ENCODE measurements around the gene SEMA4B. TPM values are rescaled to one million over a fixed set of nuclear protein-coding genes. Genes with fewer than 3 reads are reported as not detected.

The SEMA4B gene, protein sequence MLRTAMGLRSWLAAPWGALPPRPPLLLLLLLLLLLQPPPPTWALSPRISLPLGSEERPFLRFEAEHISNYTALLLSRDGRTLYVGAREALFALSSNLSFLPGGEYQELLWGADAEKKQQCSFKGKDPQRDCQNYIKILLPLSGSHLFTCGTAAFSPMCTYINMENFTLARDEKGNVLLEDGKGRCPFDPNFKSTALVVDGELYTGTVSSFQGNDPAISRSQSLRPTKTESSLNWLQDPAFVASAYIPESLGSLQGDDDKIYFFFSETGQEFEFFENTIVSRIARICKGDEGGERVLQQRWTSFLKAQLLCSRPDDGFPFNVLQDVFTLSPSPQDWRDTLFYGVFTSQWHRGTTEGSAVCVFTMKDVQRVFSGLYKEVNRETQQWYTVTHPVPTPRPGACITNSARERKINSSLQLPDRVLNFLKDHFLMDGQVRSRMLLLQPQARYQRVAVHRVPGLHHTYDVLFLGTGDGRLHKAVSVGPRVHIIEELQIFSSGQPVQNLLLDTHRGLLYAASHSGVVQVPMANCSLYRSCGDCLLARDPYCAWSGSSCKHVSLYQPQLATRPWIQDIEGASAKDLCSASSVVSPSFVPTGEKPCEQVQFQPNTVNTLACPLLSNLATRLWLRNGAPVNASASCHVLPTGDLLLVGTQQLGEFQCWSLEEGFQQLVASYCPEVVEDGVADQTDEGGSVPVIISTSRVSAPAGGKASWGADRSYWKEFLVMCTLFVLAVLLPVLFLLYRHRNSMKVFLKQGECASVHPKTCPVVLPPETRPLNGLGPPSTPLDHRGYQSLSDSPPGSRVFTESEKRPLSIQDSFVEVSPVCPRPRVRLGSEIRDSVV
- total RNA-seq, result 10 to 100 TPM; 26.9 to 38.4 TPM

DNA sequence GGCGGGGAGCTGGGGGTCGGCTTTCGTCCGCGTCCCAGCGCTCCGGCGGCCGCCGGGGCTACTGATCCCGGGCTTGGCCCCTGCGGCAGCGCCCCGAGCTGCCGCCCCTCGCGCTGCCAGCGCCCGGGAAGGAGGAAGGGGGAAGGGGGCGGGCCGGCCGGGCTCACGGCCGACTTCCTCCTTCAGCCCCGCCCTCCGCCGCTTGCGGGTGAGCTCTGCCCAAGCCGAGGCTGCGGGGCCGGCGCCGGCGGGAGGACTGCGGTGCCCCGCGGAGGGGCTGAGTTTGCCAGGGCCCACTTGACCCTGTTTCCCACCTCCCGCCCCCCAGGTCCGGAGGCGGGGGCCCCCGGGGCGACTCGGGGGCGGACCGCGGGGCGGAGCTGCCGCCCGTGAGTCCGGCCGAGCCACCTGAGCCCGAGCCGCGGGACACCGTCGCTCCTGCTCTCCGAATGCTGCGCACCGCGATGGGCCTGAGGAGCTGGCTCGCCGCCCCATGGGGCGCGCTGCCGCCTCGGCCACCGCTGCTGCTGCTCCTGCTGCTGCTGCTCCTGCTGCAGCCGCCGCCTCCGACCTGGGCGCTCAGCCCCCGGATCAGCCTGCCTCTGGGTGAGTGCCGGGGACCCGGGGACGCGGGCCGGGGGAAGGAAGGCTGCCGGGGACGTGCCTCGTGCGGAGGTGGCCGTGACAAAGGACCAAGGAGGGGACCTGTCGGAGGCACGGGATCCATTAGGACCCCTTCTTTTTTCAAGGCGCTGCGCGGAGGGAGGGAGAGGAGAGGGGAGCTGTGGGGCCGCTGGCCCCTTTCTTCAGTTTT is at the start of gene SEMA4B:
SEMA4B (plus strand) TSS at position 201 of the 814 bp plus-strand sequence; CDS start at position 450, 249 bp downstream.
- H3K36me3 ChIP-seq, result no peaks in the 10 kb centered on the region
- no peak for DNase-seq (ENCODE audit: low spot score)
- peak within 1 kb of the TSS; percentile 1 to 2 for H3K27ac ChIP-seq
- no peaks in the 10 kb centered on the region for H3K9me3 ChIP-seq
- peak within 1 kb of the TSS; percentile 85 for H3K4me3 ChIP-seq
- peaks cover 8 to 35% of the 10 kb centered on the region in 2 donors for H3K4me1 ChIP-seq (ENCODE audit: control insufficient read depth in 1 of 2, low read depth in 2 of 2)
- TF ChIP-seq, protein P1, sequence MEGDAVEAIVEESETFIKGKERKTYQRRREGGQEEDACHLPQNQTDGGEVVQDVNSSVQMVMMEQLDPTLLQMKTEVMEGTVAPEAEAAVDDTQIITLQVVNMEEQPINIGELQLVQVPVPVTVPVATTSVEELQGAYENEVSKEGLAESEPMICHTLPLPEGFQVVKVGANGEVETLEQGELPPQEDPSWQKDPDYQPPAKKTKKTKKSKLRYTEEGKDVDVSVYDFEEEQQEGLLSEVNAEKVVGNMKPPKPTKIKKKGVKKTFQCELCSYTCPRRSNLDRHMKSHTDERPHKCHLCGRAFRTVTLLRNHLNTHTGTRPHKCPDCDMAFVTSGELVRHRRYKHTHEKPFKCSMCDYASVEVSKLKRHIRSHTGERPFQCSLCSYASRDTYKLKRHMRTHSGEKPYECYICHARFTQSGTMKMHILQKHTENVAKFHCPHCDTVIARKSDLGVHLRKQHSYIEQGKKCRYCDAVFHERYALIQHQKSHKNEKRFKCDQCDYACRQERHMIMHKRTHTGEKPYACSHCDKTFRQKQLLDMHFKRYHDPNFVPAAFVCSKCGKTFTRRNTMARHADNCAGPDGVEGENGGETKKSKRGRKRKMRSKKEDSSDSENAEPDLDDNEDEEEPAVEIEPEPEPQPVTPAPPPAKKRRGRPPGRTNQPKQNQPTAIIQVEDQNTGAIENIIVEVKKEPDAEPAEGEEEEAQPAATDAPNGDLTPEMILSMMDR (IDR thresholded peaks at IDR 0.05), result no peak
- peak; percentile 38 for ATAC-seq (ENCODE audit: insufficient number of reproducible peaks, low FRiP score, low read depth)
- no peaks in the 10 kb centered on the region for H3K27me3 ChIP-seq (replicated peaks; ENCODE audit: insufficient read depth)

DNA sequence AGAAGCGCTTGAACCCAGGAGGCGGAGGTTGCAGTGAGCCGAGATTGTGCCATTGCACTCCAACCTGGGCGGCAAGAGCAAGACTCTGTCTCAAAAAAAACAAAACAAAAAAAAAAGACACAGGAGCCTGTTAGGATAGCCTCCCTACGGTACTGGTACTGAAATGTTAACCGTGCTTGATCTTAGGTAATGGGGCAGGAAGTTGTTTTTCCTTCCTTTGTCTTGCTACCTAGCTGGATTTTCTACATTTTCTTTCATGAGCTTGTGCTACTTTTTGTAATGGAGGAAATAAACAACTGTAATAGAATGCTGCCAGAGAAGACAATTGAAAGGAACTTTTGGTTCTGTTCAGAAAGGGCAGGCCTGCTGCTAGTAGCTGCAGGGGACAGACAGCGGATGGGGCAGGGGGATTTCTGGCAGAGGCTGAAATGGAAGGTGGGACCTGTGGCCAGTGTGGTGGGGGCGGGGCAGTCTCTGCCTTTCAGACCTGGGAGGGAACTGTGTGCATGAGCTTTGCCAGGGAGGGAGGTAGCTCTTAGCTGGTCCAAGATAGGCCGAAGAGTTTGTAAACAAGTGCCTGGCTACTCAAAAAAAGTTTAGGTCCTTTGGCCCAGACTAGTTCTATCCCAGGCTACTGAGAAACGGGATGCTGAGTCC is 49.0 kb upstream of the SEMA4B start:
- Histone ChIP-seq H3K27ac (no peak overlapping the region), H3K4me1 (ENCODE audit: control insufficient read depth in 1 of 2, low read depth in 2 of 2) (no peaks in the 10 kb centered on the region), H3K9me3 (no peaks in the 10 kb centered on the region), H3K27me3 (replicated peaks; ENCODE audit: insufficient read depth) (no peaks in the 10 kb centered on the region), H3K4me3 (no peak overlapping the region), H3K36me3 (no peaks in the 10 kb centered on the region)
- no peak for DNase-seq (ENCODE audit: low spot score)
- TF ChIP-seq, protein P1 (IDR thresholded peaks at IDR 0.05), result no peak
- ATAC-seq (ENCODE audit: insufficient number of reproducible peaks, low FRiP score, low read depth), result no peak

DNA sequence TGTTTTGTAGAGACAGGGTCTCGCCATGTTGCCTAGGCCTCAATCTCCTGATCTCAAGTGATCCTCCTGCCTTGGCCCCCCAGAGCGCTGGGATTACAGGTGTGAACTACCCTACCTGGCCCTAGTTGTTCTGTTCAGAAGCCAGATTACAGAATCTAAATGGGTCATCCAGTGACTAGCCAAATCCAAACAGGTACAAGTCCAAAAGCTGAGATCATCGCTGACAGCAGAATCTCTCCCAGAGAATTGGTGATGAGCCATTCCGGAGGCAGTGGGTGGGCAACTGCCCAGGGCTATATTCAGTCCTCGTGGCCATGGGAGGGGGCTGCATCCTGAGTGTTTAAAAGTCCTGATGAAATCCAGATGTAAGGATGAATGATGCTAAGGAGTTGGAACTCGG is 47.5 kb upstream of the SEMA4B start:
- H3K4me1 ChIP-seq (ENCODE audit: control insufficient read depth in 1 of 2, low read depth in 2 of 2), result peaks cover 4 to 7% of the 10 kb centered on the region in 2 donors
- TF ChIP-seq, protein P1 (IDR thresholded peaks at IDR 0.05), result no peak
- ATAC-seq (ENCODE audit: insufficient number of reproducible peaks, low FRiP score, low read depth), result no peak

DNA sequence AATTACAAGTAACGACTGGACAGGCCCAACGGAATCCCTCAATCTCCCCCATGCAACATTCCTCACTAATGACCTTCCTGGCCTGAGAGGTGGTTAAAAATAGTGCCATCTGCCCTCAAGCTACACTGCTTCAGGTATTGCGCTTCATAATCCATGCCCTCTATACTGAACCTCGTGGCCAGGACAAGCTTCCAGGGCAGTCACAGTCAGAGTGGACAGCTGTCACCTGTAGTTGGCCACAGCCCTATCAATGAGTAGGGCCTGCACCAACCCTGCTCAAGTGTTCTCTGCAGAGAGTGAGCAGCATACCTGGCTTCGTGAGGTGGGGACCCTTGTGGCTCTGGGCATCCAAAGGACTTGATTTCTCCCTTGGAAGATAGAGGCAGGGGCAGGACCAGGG is 46.9 kb upstream of the SEMA4B start:
- no peak for ATAC-seq (ENCODE audit: insufficient number of reproducible peaks, low FRiP score, low read depth)
- no peaks in the 10 kb centered on the region for H3K9me3 ChIP-seq
- H3K4me1 ChIP-seq (ENCODE audit: control insufficient read depth in 1 of 2, low read depth in 2 of 2), result peaks cover 4 to 8% of the 10 kb centered on the region in 2 donors
- no peak overlapping the region for H3K4me3 ChIP-seq
- H3K27me3 ChIP-seq (replicated peaks; ENCODE audit: insufficient read depth), result no peaks in the 10 kb centered on the region
- no peak overlapping the region for H3K27ac ChIP-seq
- no peak for DNase-seq (ENCODE audit: low spot score)
- H3K36me3 ChIP-seq, result no peaks in the 10 kb centered on the region
- TF ChIP-seq, protein P1 (IDR thresholded peaks at IDR 0.05), result no peak

More for the DNA sequence above, 47.5 kb upstream of the SEMA4B start:
- Histone ChIP-seq H3K4me3 (no peak overlapping the region), H3K27ac (no peak overlapping the region), H3K9me3 (no peaks in the 10 kb centered on the region), H3K27me3 (replicated peaks; ENCODE audit: insufficient read depth) (no peaks in the 10 kb centered on the region), H3K36me3 (no peaks in the 10 kb centered on the region)
- DNase-seq (ENCODE audit: low spot score), result no peak

Data from thoracic aorta (tissue), 2 donors.